MM.1S (cell line): ENCODE data around the gene TRIM52.

ENCODE experiments used
- EZH2 ChIP-seq: fragments of 300-600 bp; sonication (generic); optimal IDR thresholded peaks from 2 replicates; pipeline ENCODE3; 2017; ENCODE audit warnings: low read depth, mild to moderate bottlenecking, antibody characterized with exemption, low read length, mixed read lengths
- EZH2phosphoT487 ChIP-seq: fragments of 300-600 bp; sonication (generic); IDR thresholded peaks from 2 replicates; pipeline ENCODE4 v1.6.1; 2018; ENCODE audit warnings: antibody characterized with exemption, low read length

DNA sequence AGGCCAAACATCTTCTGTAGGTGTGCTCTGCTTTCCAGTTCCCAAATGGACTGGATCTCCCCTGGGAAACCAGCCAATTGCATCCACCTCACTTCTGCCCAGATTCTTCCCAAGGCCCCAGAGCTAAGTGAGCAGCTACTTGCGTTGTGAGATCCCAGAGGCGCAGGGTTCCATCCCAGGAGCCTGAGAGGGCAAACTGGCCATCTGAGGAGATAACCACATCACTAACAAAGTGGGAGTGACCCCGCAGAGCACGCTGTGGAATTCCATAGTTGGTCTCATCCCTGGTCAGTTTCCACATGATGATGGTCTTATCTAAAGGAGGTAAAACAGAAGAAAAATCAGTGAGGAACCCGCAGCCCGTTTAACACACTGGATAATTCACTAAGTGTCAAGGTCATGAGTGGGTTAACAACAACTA is 18.9 kb downstream of the TRIM52 start:
- no peak for TF ChIP-seq EZH2phosphoT487
- TF ChIP-seq EZH2: no peak
